GM21723 (cell line): ENCODE measurements around the gene DDX21.
A peak's percentile ranks its signal among the peaks of the same experiment; 100 is the strongest.
"Not testable (repeated sequence)": the region's sequence is repeated elsewhere in the genome, so short reads cannot be mapped to it uniquely, and the experiment has no call there.

Source experiments
- ATAC-seq: cut with Tn5 transposase; IDR thresholded peaks from one replicate; pipeline ENCODE4 v1.9.1; 2021; ENCODE audit warnings: mild to moderate bottlenecking, moderate library complexity; ENCODE audit not compliant: unreplicated experiment

The DDX21 gene

GRCh38 chr10:68955832-68956532 lies at the start of gene DDX21:
Gene DDX21 (plus strand): TSS chr10:68956170. CDS start chr10:68956226, 56 bp downstream.
- ATAC-seq: peak; percentile 89

GRCh38 chr10:68924593-68924992 lies 31.4 kb upstream of the DDX21 start:
- no peak for ATAC-seq

GRCh38 chr10:68925489-68925888 lies 30.5 kb upstream of the DDX21 start:
- no peak for ATAC-seq

GRCh38 chr10:68929157-68929556 lies 26.8 kb upstream of the DDX21 start:
- not testable (repeated sequence) for ATAC-seq

GRCh38 chr10:68929888-68930287 lies 26.1 kb upstream of the DDX21 start:
- not testable (repeated sequence) for ATAC-seq

DNA sequence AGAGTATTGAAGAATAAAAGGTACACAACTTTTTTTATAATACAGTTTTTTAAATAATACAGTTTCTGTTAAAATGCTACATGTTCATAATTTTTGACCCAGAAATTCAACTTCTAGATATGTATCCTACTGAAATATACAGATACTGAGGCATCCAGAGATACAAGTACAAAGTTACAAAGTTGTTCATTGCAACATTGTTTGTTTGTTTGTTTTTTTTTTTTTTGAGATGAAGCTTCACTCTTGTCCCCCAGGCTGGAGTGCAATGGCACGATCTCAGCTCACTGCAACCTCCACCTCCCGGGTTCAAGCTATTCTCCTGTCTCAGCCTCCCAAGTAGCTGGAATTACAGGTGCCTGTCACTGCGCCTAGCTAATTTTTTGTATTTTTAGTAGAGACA lies 23.1 kb upstream of the DDX21 start:
- ATAC-seq: not testable (repeated sequence)

- no peak for ATAC-seq
Measured at GRCh38 chr10:68934994-68935393, 21.0 kb upstream of the DDX21 start.

- ATAC-seq: no peak
Measured at GRCh38 chr10:68938117-68938516, 17.9 kb upstream of the DDX21 start.

GRCh38 chr10:68938884-68939283 lies 17.1 kb upstream of the DDX21 start:
- no peak for ATAC-seq

- ATAC-seq: not testable (repeated sequence)
Measured at GRCh38 chr10:68940917-68941316, 15.1 kb upstream of the DDX21 start.

GRCh38 chr10:68950598-68950997 lies 5.4 kb upstream of the DDX21 start:
- no peak for ATAC-seq

GRCh38 chr10:68954904-68955303 lies 1.1 kb upstream of the DDX21 start:
- no peak for ATAC-seq

DNA sequence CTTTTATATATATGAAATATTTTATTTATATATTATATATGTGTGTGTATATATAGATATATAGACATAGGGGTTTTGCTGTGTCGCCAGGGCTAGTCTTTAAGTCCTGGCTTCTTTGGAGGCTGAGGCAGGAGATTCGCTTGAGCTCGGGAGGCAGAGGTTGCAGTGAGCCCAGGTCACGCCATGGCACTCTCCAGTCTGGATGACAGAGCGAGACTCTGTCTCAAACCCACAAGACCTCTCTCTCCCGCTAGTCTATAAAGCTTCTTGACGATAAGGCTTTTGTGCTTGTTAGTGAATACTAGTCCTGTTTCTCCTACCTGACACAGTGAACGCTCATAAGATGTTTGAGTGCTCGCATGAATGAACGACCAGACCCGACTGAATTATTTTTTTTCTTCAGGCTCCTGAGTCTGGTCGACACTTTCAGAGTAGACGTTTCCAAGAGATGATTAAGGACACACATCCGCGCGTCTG lies 577 bp upstream of the DDX21 start:
- ATAC-seq: peak; percentile 4

DNA sequence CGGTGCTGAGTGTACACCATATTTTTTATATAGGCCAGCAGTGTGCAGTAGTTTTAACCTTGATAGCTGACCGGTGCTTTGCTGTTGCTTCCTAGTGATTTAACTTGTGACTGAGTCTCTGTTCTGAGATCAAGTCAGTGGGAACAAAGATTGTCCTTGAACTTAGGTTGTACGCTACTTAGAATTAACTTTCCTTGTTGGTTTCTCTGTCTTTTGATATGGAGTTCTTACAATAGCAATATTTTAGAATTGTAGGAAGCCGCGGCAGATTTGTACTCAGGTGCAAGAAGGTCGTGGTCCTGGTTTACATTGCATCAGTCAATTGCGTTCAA lies 1.3 kb downstream of the DDX21 start:
- ATAC-seq: no peak

DNA sequence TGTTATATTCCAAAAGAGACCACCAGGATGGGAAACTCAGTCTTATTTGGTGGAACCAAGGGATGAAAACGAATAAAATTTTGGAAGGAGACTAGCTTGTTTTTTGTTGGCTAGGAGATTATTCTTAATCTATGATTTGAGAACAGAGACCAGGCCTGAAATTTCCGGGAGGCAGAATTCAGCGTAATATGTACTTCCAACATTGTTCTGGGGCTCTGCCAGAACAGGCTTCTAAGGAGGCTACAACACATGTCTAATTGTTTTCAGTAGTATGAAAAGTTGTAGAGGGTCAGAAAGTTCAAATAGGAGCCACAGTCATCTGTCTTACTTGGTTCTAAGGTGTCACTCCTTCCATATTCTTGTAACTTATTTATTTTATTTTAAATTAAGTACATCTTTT lies 1.7 kb downstream of the DDX21 start:
- ATAC-seq: no peak

- no peak for ATAC-seq
Measured at GRCh38 chr10:68959695-68960527, 3.9 kb downstream of the DDX21 start.

DNA sequence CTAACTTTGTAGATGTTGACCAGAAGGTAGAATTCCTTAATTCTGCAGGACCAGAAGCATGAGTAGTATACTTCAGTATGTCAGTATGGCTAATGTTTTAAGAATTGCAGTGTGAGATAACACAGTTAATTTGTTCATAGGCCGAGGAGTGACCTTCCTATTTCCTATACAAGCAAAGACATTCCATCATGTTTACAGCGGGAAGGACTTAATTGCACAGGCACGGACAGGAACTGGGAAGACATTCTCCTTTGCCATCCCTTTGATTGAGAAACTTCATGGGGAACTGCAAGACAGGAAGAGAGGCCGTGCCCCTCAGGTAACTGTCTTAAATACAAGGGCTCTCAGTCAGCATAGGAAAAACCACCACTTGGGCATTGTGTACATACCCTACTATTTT lies 7.2 kb downstream of the DDX21 start:
- no peak for ATAC-seq

DNA sequence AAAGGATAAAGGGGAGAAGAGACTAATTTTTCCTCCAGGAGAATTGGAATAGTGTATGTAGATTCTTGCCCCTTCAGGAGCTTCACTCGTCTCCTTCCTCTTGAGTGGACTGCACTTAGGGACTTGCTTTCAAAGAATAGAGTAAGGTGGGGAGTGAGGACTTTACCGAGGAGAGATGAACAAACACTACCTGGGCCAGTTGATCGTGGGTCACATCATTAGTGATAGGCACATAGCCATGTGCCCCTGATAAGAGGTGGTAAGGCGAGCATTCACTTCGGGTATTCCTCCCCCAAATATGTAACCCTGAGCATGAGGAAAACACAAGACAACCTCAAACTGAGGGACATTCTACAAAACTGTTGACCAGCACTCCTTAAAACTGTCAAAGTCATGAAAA lies 18.0 kb downstream of the DDX21 start:
- ATAC-seq: no peak

DNA sequence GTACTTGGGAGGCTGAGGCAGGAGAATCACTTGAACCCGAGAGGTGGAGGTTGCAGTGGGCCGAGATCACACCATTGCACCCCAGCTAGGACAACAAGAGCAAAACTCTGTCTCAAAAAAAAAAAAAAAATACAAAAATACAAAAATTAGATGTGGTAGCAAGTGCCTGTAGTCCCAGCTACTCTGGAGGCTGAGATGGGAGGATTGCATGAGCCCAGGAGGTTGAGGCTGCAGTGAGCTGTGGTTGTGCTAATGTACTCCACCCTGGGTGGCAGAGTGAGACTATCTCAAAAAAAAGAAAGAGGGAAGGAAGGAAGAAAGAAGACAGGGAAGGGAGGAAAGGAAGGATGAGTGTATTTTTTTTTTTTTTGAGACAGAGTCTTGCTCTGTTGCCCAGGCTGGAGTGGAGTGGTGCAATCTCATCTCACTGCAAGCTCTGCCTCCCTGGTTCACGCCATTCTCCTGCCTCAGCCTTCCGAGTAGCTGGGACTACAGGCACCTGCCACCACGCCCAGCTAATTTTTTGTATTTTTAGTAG lies 20.0 kb downstream of the DDX21 start:
- not testable (repeated sequence) for ATAC-seq

GRCh38 chr10:68979738-68980137 lies 23.8 kb downstream of the DDX21 start:
- ATAC-seq: not testable (repeated sequence)

GRCh38 chr10:68981074-68981473 lies 25.1 kb downstream of the DDX21 start:
- no peak for ATAC-seq

- ATAC-seq: no peak
Measured at GRCh38 chr10:68982389-68982788, 26.4 kb downstream of the DDX21 start.
